Activated CD8-positive, alpha-beta memory T cell treated with anti-CD3 and anti-CD28 coated beads, Interleukin-2, amount 10 ng/mL, durations not matched to agents 7 days and 5 days (primary cell): ENCODE results near the gene ARHGAP42. TPM values are rescaled to one million over a fixed set of nuclear protein-coding genes. Genes with fewer than 3 reads are reported as not detected.

ENCODE experiments used
- ATAC-seq: fragments of 150-1000 bp; cut with Tn5 transposase; one replicate; pipeline ENCODE4 v1.10.0; 2021; ENCODE audit warnings: moderate library complexity
- CTCF ChIA-PET: fragments of 350-600 bp; sonication (Branson Sonifier 250); formaldehyde crosslinking; loops from one replicate; lab custom pipeline; 2021; ENCODE audit warnings: antibody characterized with exemption; lab: Charles Lee
- DNase-seq: peaks from one replicate; pipeline ENCODE4 v3.0.0-alpha.2; 2020
- H3K27ac Mint-ChIP-seq: one replicate; pipeline ENCODE4 v1.8.0; 2021; ENCODE audit warnings: mild to moderate bottlenecking, mixed read lengths
- H3K27me3 Mint-ChIP-seq: one replicate; pipeline ENCODE4 v1.8.0; 2021; ENCODE audit warnings: mixed read lengths
- H3K36me3 Mint-ChIP-seq: one replicate; pipeline ENCODE4 v1.8.0; 2021; ENCODE audit warnings: mild to moderate bottlenecking, mixed read lengths
- H3K4me1 Mint-ChIP-seq: one replicate; pipeline ENCODE4 v1.8.0; 2021; ENCODE audit warnings: mixed read lengths
- H3K4me3 Mint-ChIP-seq: one replicate; pipeline ENCODE4 v1.8.0; 2021; ENCODE audit warnings: mild to moderate bottlenecking, moderate library complexity, mixed read lengths
- H3K9me3 Mint-ChIP-seq: one replicate; pipeline ENCODE4 v1.8.0; 2022; ENCODE audit warnings: low read depth, mixed read lengths
- total RNA-seq, 2 experiments: library from RNA; stranded (reverse); gene quantifications; one replicate each; pipeline ENCODE4 v1.2.3, GENCODE V29; 2021

Gene ARHGAP42
- total RNA-seq, 2 experiments from 2014 or later, result 0.61 TPM; not detected in 1

DNA sequence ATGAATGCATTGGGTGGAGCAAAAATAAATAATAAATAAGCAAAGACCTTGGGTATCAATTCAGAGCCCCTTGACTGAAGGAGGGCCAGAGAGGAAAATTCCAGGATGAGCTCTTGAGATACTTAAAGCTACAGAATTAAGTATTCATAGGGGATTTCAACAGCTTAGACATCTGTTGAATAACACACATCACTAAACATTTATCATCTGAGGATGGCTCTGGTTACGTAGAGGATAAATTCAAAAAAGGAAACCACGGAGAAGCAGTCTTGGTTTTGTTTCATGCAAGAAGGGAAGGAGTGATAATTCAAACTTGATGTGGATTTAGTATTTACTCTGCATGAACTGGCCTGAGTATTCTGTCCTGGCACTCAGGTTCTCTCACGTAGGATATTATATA is 29.8 kb downstream of the ARHGAP42 start:
- no peak overlapping the region for H3K27ac Mint-ChIP-seq
- no peaks in the 10 kb centered on the region for H3K27me3 Mint-ChIP-seq
- no peak overlapping the region for H3K4me3 Mint-ChIP-seq
- CTCF ChIA-PET, result no interaction called here
- no peaks in the 10 kb centered on the region for H3K36me3 Mint-ChIP-seq
- peaks cover 4% of the 10 kb centered on the region for H3K9me3 Mint-ChIP-seq
- no peaks in the 10 kb centered on the region for H3K4me1 Mint-ChIP-seq
- no peak for ATAC-seq
- DNase-seq, result no peak

DNA sequence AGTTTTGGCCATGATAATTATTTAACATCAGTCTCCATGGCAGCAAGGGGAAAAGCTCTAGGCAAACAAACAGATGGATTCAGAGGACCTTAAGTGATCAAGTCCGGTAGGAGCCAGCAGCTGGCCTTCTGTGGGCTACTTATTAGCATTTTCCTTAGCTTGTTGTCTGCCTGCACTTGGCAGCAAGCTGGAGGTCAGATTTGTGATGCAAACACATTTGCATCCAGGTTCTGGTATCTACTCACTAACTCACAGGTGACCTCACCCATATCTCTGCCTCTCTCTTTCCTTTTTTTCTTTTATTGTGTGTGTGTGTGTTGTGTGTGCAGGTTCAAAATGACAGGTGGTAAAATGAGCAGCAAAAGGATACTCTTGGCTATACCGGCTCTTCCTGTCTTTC is 32.3 kb downstream of the ARHGAP42 start:
- no peak overlapping the region for H3K27ac Mint-ChIP-seq
- H3K9me3 Mint-ChIP-seq, result peaks cover 4% of the 10 kb centered on the region
- no peaks in the 10 kb centered on the region for H3K27me3 Mint-ChIP-seq
- DNase-seq (no peak), ATAC-seq (no peak)
- H3K4me1 Mint-ChIP-seq, result no peaks in the 10 kb centered on the region
- CTCF ChIA-PET, result no interaction called here
- no peaks in the 10 kb centered on the region for H3K36me3 Mint-ChIP-seq
- H3K4me3 Mint-ChIP-seq, result no peak overlapping the region

DNA sequence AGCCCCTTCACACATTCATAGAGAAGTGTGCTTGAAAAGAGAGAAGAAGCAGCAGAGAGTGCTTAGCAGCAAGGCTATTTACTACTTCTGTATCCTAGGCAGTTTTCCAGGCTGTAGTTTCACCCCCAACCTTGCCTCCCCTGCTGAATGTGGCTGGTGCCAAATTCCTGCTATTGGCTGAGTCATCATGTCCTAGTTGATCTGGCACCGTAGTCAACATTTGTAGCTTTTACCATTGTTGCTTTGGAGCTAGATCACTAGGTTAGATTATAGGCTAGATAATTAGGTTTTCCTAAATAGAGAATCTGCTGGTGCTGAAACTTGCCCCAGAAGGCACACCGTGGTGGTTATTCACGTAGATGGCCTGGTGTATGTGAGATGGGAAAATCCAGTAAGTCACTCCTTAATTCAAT is 32.7 kb downstream of the ARHGAP42 start:
- Mint-ChIP-seq H3K27me3 (no peaks in the 10 kb centered on the region), H3K9me3 (peaks cover 4% of the 10 kb centered on the region), H3K4me3 (no peak overlapping the region), H3K36me3 (no peaks in the 10 kb centered on the region), H3K27ac (no peak overlapping the region), H3K4me1 (no peaks in the 10 kb centered on the region)
- CTCF ChIA-PET, result no interaction called here
- no peak for ATAC-seq
- no peak for DNase-seq

DNA sequence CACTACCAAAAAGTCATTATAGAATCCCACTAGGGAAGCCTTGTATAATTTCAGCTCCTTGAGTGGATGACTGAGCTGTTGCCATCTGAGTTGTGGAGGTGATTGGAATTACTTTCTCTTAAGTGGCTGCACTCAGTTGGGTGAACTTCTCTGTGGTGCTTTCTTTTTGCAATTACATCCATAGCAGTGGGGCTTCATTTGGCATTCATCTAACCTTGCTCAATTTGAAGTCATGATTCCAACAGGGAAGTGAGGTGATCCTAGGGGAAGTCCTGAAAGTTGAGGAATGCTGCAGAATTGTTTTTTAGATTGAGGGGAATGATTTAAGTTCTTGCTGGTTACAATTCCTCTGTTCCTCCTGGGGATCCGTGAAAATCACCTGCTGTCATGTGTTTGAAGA is 39.6 kb downstream of the ARHGAP42 start:
- Mint-ChIP-seq H3K36me3 (peaks cover 2% of the 10 kb centered on the region), H3K4me1 (no peaks in the 10 kb centered on the region), H3K27ac (no peak overlapping the region), H3K9me3 (peaks cover 2% of the 10 kb centered on the region), H3K4me3 (no peak overlapping the region), H3K27me3 (no peaks in the 10 kb centered on the region)
- ATAC-seq (no peak), DNase-seq (no peak)
- CTCF ChIA-PET, result interaction anchor here (0.7 kb wide), 1 partner anchor 121 kb away, joined by 3 read pairs; no protein-coding TSS in a partner anchor

DNA sequence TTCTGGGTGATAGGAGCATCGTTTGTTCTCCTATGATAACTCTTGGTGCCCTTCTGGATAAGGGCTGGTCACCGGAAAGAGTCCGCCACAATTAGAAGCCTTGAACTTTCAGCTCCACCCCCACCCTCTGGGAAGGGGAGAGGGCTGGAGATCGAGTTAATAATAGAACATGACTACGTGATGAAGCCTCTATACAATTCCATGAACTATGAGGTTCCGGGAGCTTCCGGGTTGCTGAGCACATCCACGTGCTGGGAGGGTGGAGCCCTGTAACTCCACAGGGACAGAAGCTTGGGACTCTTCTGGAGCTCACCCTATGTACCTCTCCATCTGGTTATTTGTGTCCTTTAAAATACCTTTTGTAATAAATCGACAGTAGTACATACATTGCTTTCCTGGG is 40.3 kb downstream of the ARHGAP42 start:
- H3K27me3 Mint-ChIP-seq, result no peaks in the 10 kb centered on the region
- peaks cover 2% of the 10 kb centered on the region for H3K36me3 Mint-ChIP-seq
- no peaks in the 10 kb centered on the region for H3K4me1 Mint-ChIP-seq
- DNase-seq (no peak), ATAC-seq (no peak)
- CTCF ChIA-PET, result no interaction called here
- H3K4me3 Mint-ChIP-seq, result no peak overlapping the region
- H3K27ac Mint-ChIP-seq, result no peak overlapping the region
- peaks cover 2% of the 10 kb centered on the region for H3K9me3 Mint-ChIP-seq

DNA sequence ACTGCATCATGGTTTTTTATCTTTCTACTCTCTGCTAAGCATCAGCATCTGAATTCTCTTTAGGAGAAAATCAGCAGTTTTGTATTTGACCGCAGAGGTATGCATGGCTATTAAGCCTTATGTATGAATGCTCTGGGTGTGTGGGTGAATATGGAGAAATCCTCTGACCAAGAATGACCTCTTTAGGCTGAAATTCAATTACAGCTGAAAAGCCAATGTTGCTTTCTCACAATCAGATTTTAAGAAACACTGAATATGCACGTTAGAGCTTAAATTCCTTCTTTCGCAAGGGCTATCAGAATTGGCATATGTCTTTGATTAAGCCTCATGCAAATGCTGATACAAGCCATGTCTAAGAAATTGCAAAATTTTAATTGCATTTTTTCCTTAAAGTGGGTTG is 43.2 kb downstream of the ARHGAP42 start:
- no peak for DNase-seq
- Mint-ChIP-seq H3K36me3 (peaks cover 2% of the 10 kb centered on the region), H3K9me3 (peaks cover 2% of the 10 kb centered on the region), H3K4me1 (no peaks in the 10 kb centered on the region), H3K4me3 (no peak overlapping the region), H3K27ac (no peak overlapping the region), H3K27me3 (no peaks in the 10 kb centered on the region)
- no peak for ATAC-seq
- CTCF ChIA-PET, result no interaction called here

DNA sequence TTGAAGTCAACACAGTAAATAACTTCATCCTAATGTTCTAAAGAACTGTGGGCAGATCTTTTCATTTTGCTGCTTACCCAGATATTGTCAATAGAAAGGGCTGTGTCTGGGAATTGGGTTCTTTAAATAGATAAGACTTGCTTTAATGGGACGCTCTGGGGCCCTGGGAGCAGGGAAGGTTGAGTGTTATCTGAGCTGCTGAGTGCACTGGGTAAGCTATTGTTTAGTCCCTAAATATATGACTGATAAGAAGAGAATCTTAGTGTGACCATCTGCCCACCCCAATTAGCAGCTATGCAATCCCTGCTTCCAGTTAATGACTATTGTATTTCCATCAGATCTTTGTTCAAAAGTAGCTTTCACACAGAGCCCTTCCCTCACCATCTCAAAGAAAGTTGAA is 44.4 kb downstream of the ARHGAP42 start:
- H3K27me3 Mint-ChIP-seq, result no peaks in the 10 kb centered on the region
- no peak for ATAC-seq
- peaks cover 2% of the 10 kb centered on the region for H3K9me3 Mint-ChIP-seq
- no peaks in the 10 kb centered on the region for H3K36me3 Mint-ChIP-seq
- H3K4me1 Mint-ChIP-seq, result no peaks in the 10 kb centered on the region
- CTCF ChIA-PET, result no interaction called here
- H3K4me3 Mint-ChIP-seq, result no peak overlapping the region
- DNase-seq, result no peak
- no peak overlapping the region for H3K27ac Mint-ChIP-seq

DNA sequence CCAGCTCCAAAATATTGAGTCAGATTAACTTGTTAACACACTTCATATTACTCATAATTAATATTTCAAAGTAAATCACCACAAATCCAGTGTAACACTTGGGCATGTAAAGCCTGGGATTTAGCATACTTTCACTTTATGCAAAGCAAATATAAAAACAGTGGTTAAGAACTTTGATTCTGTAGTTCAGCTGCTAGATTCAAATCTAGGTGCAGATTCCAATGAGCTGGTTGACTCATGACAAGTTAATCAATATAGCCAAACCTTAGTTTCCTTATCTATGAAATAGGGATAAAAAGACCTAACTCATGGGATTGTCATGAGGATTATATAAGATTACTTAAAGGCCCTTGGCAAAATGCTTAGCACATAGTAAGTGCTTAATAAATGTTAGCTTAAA is 45.9 kb downstream of the ARHGAP42 start:
- CTCF ChIA-PET, result no interaction called here
- peaks cover 2% of the 10 kb centered on the region for H3K9me3 Mint-ChIP-seq

DNA sequence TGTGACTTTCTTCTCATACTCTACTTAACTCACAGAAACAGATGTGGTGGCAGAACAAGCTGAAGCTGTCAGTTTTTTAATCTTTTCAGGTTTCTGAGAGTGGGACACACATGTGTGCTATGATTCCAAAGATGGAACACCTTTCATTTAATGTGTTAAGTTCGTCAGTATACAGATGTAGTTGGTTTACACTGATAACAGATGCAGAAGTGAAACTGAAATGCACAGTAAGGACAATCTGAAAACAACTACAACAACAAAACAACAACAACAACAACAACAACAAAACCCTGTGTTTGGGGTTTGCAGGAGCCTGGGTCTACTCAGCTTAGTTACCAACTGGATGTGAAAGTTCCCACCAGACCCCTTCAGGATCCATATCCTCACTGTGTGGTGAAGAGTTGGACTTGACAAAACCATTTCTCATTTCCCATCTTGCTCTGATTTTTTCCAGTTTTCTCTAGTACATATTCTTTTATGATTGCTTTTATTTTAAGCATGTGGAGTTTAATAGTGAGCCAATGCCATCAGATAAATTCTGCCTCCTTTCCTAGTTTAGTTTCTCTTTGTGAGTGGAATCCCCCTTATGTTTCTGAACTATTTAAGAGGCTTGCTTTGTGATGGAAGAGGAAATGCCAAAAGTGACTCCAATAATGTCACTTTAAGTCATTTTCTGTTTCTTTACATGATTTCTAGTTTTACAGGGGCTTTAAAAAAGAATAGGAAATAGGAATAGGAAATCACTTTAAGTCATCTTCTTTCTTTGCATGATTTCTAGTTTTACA is 47.8 kb downstream of the ARHGAP42 start:
- Mint-ChIP-seq H3K4me3 (no peak overlapping the region), H3K36me3 (no peaks in the 10 kb centered on the region), H3K9me3 (peaks cover 2% of the 10 kb centered on the region), H3K27ac (no peak overlapping the region), H3K4me1 (no peaks in the 10 kb centered on the region), H3K27me3 (no peaks in the 10 kb centered on the region)
- DNase-seq (no peak), ATAC-seq (no peak)
- CTCF ChIA-PET, result interaction anchor here (0.5 kb wide), 1 partner anchor 29 kb away, joined by 3 read pairs; no protein-coding TSS in a partner anchor

More for the DNA sequence above, 45.9 kb downstream of the ARHGAP42 start:
- no peaks in the 10 kb centered on the region for H3K27me3 Mint-ChIP-seq
- no peak overlapping the region for H3K4me3 Mint-ChIP-seq
- no peak for DNase-seq
- no peaks in the 10 kb centered on the region for H3K36me3 Mint-ChIP-seq
- no peak for ATAC-seq
- H3K27ac Mint-ChIP-seq, result no peak overlapping the region
- no peaks in the 10 kb centered on the region for H3K4me1 Mint-ChIP-seq

DNA sequence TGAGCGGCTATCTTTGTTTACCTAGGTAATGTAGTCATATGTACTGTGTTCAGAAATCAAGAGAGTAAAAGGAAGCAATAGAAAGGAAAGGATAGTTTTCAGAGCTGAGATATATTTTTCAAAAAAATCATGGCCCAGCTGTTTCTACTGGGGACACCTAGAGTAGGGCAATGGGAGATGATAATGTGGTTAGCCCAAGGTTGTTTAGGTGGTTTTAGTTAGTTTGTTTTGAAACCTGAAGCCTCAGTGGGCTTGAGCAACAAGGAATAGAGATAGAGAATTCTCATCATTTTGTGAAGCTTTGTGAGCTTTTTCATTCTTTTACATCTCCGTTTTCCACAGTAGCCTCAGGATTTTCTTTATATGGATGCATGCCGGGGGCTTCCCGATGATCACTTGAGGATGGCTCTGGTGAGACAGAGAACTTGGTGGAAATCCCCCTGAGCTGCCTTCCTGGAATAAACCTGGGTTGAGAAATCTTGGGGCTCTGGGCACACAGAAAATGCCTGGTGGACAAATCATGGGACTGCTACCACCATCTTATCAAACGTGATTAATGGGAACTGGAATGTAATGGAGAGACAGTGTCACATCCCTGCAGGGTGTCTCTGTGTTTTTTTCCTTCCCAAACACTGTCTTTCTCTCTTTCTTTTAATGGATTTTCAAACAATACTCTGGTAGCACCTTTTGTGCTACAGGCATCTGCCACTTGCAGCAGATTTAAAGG is 49.0 kb downstream of the ARHGAP42 start:
- CTCF ChIA-PET, result no interaction called here
- no peaks in the 10 kb centered on the region for H3K4me1 Mint-ChIP-seq
- H3K4me3 Mint-ChIP-seq, result no peak overlapping the region
- no peaks in the 10 kb centered on the region for H3K27me3 Mint-ChIP-seq
- no peak for ATAC-seq
- no peaks in the 10 kb centered on the region for H3K36me3 Mint-ChIP-seq
- H3K9me3 Mint-ChIP-seq, result peaks cover 2% of the 10 kb centered on the region
- no peak for DNase-seq
- no peak overlapping the region for H3K27ac Mint-ChIP-seq

DNA sequence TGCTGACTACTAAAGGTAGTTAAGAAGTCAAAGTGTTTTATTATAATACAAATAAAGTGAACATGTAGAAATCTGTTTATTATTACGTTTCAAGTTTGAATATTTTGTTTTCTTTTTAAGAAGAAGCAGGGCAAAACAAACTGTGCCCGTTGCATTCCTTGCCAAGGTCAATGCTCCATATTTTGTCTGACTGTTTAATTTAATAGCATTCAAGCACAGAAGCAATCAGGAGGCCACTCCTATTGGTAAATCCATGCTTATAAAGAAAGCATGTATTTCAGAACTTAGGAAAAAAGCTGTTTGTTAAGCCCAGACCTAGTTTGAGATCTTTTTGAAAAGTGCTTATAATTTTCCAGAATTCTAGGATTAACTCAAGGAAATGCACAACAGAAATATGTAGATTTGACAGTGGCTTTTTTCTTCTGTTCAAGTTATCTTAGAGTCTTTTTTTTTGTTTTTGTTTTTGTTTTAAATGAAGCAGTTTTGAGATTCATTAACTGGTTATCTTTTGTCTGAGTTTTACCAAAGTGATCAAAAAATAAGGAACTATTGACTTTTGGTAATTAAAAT is 51.7 kb downstream of the ARHGAP42 start:
- H3K27ac Mint-ChIP-seq, result no peak overlapping the region
- H3K4me3 Mint-ChIP-seq, result no peak overlapping the region
- H3K27me3 Mint-ChIP-seq, result no peaks in the 10 kb centered on the region
- no peak for ATAC-seq
- DNase-seq, result no peak
- no peaks in the 10 kb centered on the region for H3K36me3 Mint-ChIP-seq
- no peaks in the 10 kb centered on the region for H3K9me3 Mint-ChIP-seq
- no peaks in the 10 kb centered on the region for H3K4me1 Mint-ChIP-seq
- CTCF ChIA-PET, result no interaction called here

DNA sequence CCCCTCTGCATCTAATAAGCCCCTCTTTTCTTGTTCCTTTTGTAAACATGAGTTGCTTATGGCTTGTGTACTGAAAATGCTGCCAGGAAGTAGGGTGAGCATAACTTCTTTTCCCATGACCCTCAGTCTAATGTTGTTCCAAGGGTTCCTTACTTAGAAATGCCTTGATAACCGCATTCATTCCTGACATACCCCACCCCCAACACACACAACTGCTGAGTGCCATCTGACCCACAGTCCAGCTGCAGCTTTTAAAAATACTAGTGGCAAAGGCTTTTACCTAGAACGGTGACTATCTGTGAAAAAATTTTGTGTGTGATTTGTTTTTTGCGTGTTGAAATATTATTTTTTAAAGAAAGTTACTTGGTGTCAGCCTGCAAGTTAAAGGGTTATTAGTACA is 52.6 kb downstream of the ARHGAP42 start:
- ATAC-seq (no peak), DNase-seq (no peak)
- Mint-ChIP-seq H3K4me1 (no peaks in the 10 kb centered on the region), H3K36me3 (no peaks in the 10 kb centered on the region), H3K27ac (no peak overlapping the region), H3K27me3 (no peaks in the 10 kb centered on the region), H3K9me3 (no peaks in the 10 kb centered on the region), H3K4me3 (no peak overlapping the region)
- CTCF ChIA-PET, result no interaction called here

DNA sequence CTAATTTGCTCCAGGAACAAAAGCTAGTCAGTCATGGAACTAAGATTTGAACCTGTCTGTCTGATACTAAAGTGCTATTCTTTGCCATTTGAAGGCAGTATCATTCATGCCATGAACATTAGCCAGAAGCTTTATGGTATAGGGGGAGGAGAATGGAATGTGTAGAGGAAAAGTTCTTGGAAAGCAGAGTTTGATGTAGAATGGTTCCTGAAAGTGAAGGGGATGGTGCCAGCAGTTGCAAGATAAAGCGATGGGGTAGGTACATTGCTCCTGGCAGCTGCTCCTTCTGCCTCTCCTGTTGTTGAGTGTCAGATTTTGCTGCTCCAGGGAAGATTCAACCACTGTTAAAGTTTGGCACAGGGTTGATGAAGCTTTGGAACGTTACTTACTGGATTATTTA is 53.4 kb downstream of the ARHGAP42 start:
- no peaks in the 10 kb centered on the region for H3K9me3 Mint-ChIP-seq
- no peak overlapping the region for H3K27ac Mint-ChIP-seq
- no peaks in the 10 kb centered on the region for H3K27me3 Mint-ChIP-seq
- H3K36me3 Mint-ChIP-seq, result no peaks in the 10 kb centered on the region
- ATAC-seq, result no peak
- DNase-seq, result no peak
- CTCF ChIA-PET, result no interaction called here
- H3K4me3 Mint-ChIP-seq, result no peak overlapping the region
- H3K4me1 Mint-ChIP-seq, result no peaks in the 10 kb centered on the region
